Upper lobe of left lung (tissue), 6 donors: ENCODE measurements around the gene AP3D1. TPM values are rescaled to one million over a fixed set of nuclear protein-coding genes. Genes with fewer than 3 reads are reported as not detected.

Experiments
- ATAC-seq, 2 donors: fragments of 200-7000 bp; cut with Tn5 transposase; one replicate each; pipeline ENCODE4 v1.9.1; 2022; ENCODE audit warnings: mild to moderate bottlenecking in 2 of 2, moderate library complexity in 2 of 2; ENCODE audit not compliant: low FRiP score in 2 of 2
- DNase-seq, 2 donors: peaks; one replicate each; pipeline ENCODE4 v3.0.0-alpha.2; 2019 to 2020
- H3K27ac ChIP-seq, 4 donors: fragments of 200-600 bp; sonication (generic); one replicate each; pipeline ENCODE4 v1.5.1; 2016 to 2019
- H3K27me3 ChIP-seq, 4 donors: fragments of 200-600 bp; sonication (generic); one replicate each; pipeline ENCODE4 v1.5.1; 2017 to 2019
- H3K36me3 ChIP-seq, 4 donors: fragments of 200-600 bp; sonication (generic); one replicate each; pipeline ENCODE4 v1.5.1; 2016 to 2019
- H3K4me1 ChIP-seq, 4 donors: fragments of 200-600 bp; sonication (generic); one replicate each; pipeline ENCODE4 v1.5.1; 2018 to 2019
- H3K4me3 ChIP-seq, 4 donors: fragments of 200-600 bp; sonication (generic); one replicate each; pipeline ENCODE4 v1.5.1; 2017 to 2019; ENCODE audit warnings: mild to moderate bottlenecking in 2 of 4, moderate library complexity in 1 of 4
- H3K9me3 ChIP-seq, 4 donors: fragments of 200-600 bp; sonication (generic); one replicate each; pipeline ENCODE4 v1.5.1; 2018 to 2019
- CTCF ChIP-seq, 6 experiments: fragments of 450-650 bp in 4 of 6; fragments of 200-600 bp in 2 of 6; sonication (generic) in 2 of 6; IDR thresholded peaks; one replicate each; pipeline ENCODE4 v1.5.1; 2016 to 2019; ENCODE audit warnings: antibody characterized with exemption in 6 of 6
- EP300 ChIP-seq, 4 donors: sonication (generic); formaldehyde crosslinking; IDR thresholded peaks; one replicate each; pipeline ENCODE4 v1.5.1; 2017; ENCODE audit warnings: antibody characterized with exemption in 4 of 4, control low read depth in 2 of 4
- POLR2A ChIP-seq, 4 donors: fragments of 450-650 bp; IDR thresholded peaks; one replicate each; pipeline ENCODE4 v1.5.1; 2016 to 2017; ENCODE audit warnings: antibody characterized with exemption in 4 of 4, mild to moderate bottlenecking in 2 of 4
- POLR2AphosphoS5 ChIP-seq, 2 donors: sonication (generic); formaldehyde crosslinking; IDR thresholded peaks; one replicate each; pipeline ENCODE4 v1.5.1; 2017; ENCODE audit warnings: antibody characterized with exemption in 2 of 2
- WGBS, 2 donors: methylation state at CpG; one replicate each; pipeline ENCODE4 v1.1.5; 2017 to 2018; 5-methylcytosine and 5-hydroxymethylcytosine counted together
- total RNA-seq, 6 donors: library from RNA; depleted of rRNA in 4 of 6; stranded (reverse); fragments of >200 nt in 4 of 6; gene quantifications; one replicate each; pipeline versions ENCODE4 v1.1.0 to v1.2.1, GENCODE V29; 2016 to 2021
- donor health status: DM: no; HTN: no; CAD: no; lungs with moderate emphysema.
- donor health status: DM: no; HTN: yes; CAD: no; lungs with severe emphysema.

The AP3D1 gene
- total RNA-seq, 6 donors from 2014 or later: 73.5 to 180 (median 115) TPM

- H3K4me1 ChIP-seq: peaks cover 46 to 57% (median 51%) of the 10 kb centered on the region in 4 donors
- WGBS, 2 donors: 94 to 97% methylated on average over 12 to 19 of the region's 22 CpGs
- ATAC-seq (no peak), DNase-seq (peak in 1 of 2 donors; percentile 56)
- peak overlapping the region; percentile 18 to 88 (median 76) for H3K27ac ChIP-seq
- no peak overlapping the region for H3K4me3 ChIP-seq
- TF ChIP-seq POLR2AphosphoS5 (IDR thresholded peaks at IDR 0.05) (no peak), CTCF (IDR thresholded peaks at IDR 0.05) (no peak), POLR2A (IDR thresholded peaks at IDR 0.05) (no peak), EP300 (IDR thresholded peaks at IDR 0.05) (no peak)
- no peaks in the 10 kb centered on the region for H3K9me3 ChIP-seq
- no peaks in the 10 kb centered on the region for H3K27me3 ChIP-seq
- peaks cover 0 to 44% (median 28%) of the 10 kb centered on the region in 4 donors for H3K36me3 ChIP-seq
These were observed 33.1 kb upstream of the AP3D1 start for GRCh38 chr19:2184422-2184975.

GRCh38 chr19:2181633-2181997, 30.2 kb upstream of the AP3D1 start:
- DNase-seq (no peak), ATAC-seq (no peak)
- TF ChIP-seq CTCF (IDR thresholded peaks at IDR 0.05) (no peak), EP300 (IDR thresholded peaks at IDR 0.05) (no peak), POLR2AphosphoS5 (IDR thresholded peaks at IDR 0.05) (no peak)
- peak overlapping the region in 1 of 4 donors; percentile 19 for H3K27ac ChIP-seq
- WGBS, 2 donors: 81 to 87% methylated on average over 5 to 9 of the region's 9 CpGs
- H3K4me3 ChIP-seq: no peak overlapping the region
- no peaks in the 10 kb centered on the region for H3K27me3 ChIP-seq
- H3K9me3 ChIP-seq: no peaks in the 10 kb centered on the region
- peaks cover 0 to 29% (median 14%) of the 10 kb centered on the region in 4 donors for H3K36me3 ChIP-seq
- H3K4me1 ChIP-seq: peaks cover 29 to 36% (median 33%) of the 10 kb centered on the region in 4 donors

GRCh38 chr19:2180881-2181632, 29.7 kb upstream of the AP3D1 start:
- DNase-seq: peak in 1 of 2 donors; percentile 67
- no peak for ATAC-seq
- Histone ChIP-seq H3K4me1 (peaks cover 26 to 36% (median 32%) of the 10 kb centered on the region in 4 donors), H3K9me3 (no peaks in the 10 kb centered on the region), H3K36me3 (peaks cover 0 to 27% (median 14%) of the 10 kb centered on the region in 4 donors), H3K4me3 (no peak overlapping the region), H3K27ac (peak overlapping the region in 1 of 4 donors; percentile 19), H3K27me3 (no peaks in the 10 kb centered on the region)
- TF ChIP-seq POLR2AphosphoS5 (IDR thresholded peaks at IDR 0.05) (no peak), EP300 (IDR thresholded peaks at IDR 0.05) (no peak), POLR2A (IDR thresholded peaks at IDR 0.05) (no peak), CTCF (IDR thresholded peaks at IDR 0.05) (no peak)
- WGBS, 2 donors: 91 to 97% methylated on average over 12 to 21 of the region's 22 CpGs

- ATAC-seq: no peak
- peaks cover 0 to 27% (median 14%) of the 10 kb centered on the region in 4 donors for H3K36me3 ChIP-seq
- TF ChIP-seq CTCF (IDR thresholded peaks at IDR 0.05): no peak
These were observed 28.7 kb upstream of the AP3D1 start for GRCh38 chr19:2180114-2180513.

More at GRCh38 chr19:2180114-2180513, 28.7 kb upstream of the AP3D1 start:
- WGBS, 2 donors: 92 to 93% methylated on average over 13 to 16 of the region's 19 CpGs
- peak in 1 of 2 donors; percentile 68 for DNase-seq
- Histone ChIP-seq H3K27me3 (no peaks in the 10 kb centered on the region), H3K9me3 (no peaks in the 10 kb centered on the region), H3K4me1 (peaks cover 18 to 32% (median 26%) of the 10 kb centered on the region in 4 donors), H3K4me3 (no peak overlapping the region), H3K27ac (no peak overlapping the region)
